ENCODE data around the gene TFAP2E. TPM values are rescaled to one million over a fixed set of nuclear protein-coding genes. Genes with fewer than 3 reads are reported as not detected.

The TFAP2E gene
- total RNA-seq (1 to 10 TPM in 4 of 7 donors, under 1 TPM in 3; 0.24 to 1.6 (median 1.3) TPM), polyA plus RNA-seq (1 to 10 TPM in 1 of 2 donors, under 1 TPM in 1; 0.67 to 1.1 TPM)
- long read RNA-seq, donor 1, partial matches to known transcripts, result 0 of 3 reads
- long read RNA-seq, donor 1, other reads (novel, unspliced or antisense), result 3 of 3 reads
- long read RNA-seq, donor 2, result 0 reads
- long read RNA-seq, donor 3, partial matches to known transcripts, result 1 of 1 reads
- long read RNA-seq, donor 3, other reads (novel, unspliced or antisense), result 0 of 1 reads

- intact Hi-C loops (cut with DNase I), result loop anchor here in 1 of 4 donors (5.0 kb wide), 1 partner anchor 154 kb away; no protein-coding TSS in a partner anchor
- H3K9me3 ChIP-seq, result no peaks in the 10 kb centered on the region
- no peaks in the 10 kb centered on the region for H3K27me3 ChIP-seq
- no peak within 1 kb of the TSS for H3K4me3 ChIP-seq
- no peaks in the 10 kb centered on the region for H3K36me3 ChIP-seq
- peaks cover 7% of the 10 kb centered on the region for H3K4me1 ChIP-seq (ENCODE audit: insufficient read depth)
- no peak within 1 kb of the TSS for H3K27ac ChIP-seq
- no peak for TF ChIP-seq POLR2A (IDR thresholded peaks at IDR 0.05)
- no peak for TF ChIP-seq CTCF (IDR thresholded peaks at IDR 0.05)
- DNase-seq, result no peak
- WGBS, 3 donors, result 23 to 24% (median 24%) methylated on average over 84 to 95 of the region's 95 CpGs
Measured at GRCh38 chr1:35573198-35574124, at the start of gene TFAP2E. Gene TFAP2E, plus strand, starts transcription at chr1:35573314. Its CDS starts 264 bp downstream, at chr1:35573578.

- WGBS, 3 donors, result 89 to 98% (median 94%) methylated on average over 2 of the region's 2 CpGs
- H3K4me1 ChIP-seq (ENCODE audit: insufficient read depth), result no peaks in the 10 kb centered on the region
- TF ChIP-seq POLR2A (IDR thresholded peaks at IDR 0.05) (no peak), CTCF (IDR thresholded peaks at IDR 0.05) (no peak), EP300 (IDR thresholded peaks at IDR 0.05) (no peak)
- H3K4me3 ChIP-seq, result no peak overlapping the region
- H3K27me3 ChIP-seq, result no peaks in the 10 kb centered on the region
- intact Hi-C loops (cut with DNase I), result no loop called here
- H3K9me3 ChIP-seq, result no peaks in the 10 kb centered on the region
- no peaks in the 10 kb centered on the region for H3K36me3 ChIP-seq
- H3K27ac ChIP-seq, result no peak overlapping the region
- no peak for DNase-seq
Measured at GRCh38 chr1:35524106-35524505, 49.0 kb upstream of the TFAP2E start.

- Histone ChIP-seq H3K27ac (no peak overlapping the region), H3K9me3 (no peaks in the 10 kb centered on the region), H3K4me3 (no peak overlapping the region), H3K36me3 (no peaks in the 10 kb centered on the region), H3K4me1 (ENCODE audit: insufficient read depth) (peaks cover 3% of the 10 kb centered on the region), H3K27me3 (no peaks in the 10 kb centered on the region)
- DNase-seq, result no peak
- no peak for TF ChIP-seq EP300 (IDR thresholded peaks at IDR 0.05)
- no peak for TF ChIP-seq POLR2A (IDR thresholded peaks at IDR 0.05)
- 76 to 78% (median 76%) methylated on average over 5 of the region's 5 CpGs for WGBS, 3 donors
- intact Hi-C loops (cut with DNase I), result no loop called here
Measured at GRCh38 chr1:35530168-35530567, 42.9 kb upstream of the TFAP2E start.

- H3K4me1 ChIP-seq (ENCODE audit: insufficient read depth), result peaks cover 3% of the 10 kb centered on the region
- H3K4me3 ChIP-seq, result no peak overlapping the region
- no peak for DNase-seq
- TF ChIP-seq EP300 (IDR thresholded peaks at IDR 0.05), result no peak
- TF ChIP-seq CTCF (IDR thresholded peaks at IDR 0.05), result no peak
- no peak for TF ChIP-seq POLR2A (IDR thresholded peaks at IDR 0.05)
- H3K36me3 ChIP-seq, result no peaks in the 10 kb centered on the region
- intact Hi-C loops (cut with DNase I), result no loop called here
- H3K27ac ChIP-seq, result no peak overlapping the region
- no peaks in the 10 kb centered on the region for H3K27me3 ChIP-seq
- 98 to 100% (median 98%) methylated on average over 2 of the region's 2 CpGs for WGBS, 3 donors
- no peaks in the 10 kb centered on the region for H3K9me3 ChIP-seq
Measured at GRCh38 chr1:35530946-35531345, 42.2 kb upstream of the TFAP2E start.

Measured in ovary (tissue), 10 donors.